GM12872 (cell line): ENCODE results near the gene TGFBR2.

Source experiments
- TF ChIP-seq, protein P1 (sequence below): IDR thresholded peaks from 3 replicates; pipeline ENCODE4 v1.5.1; 2011; ENCODE audit warnings: low read depth, mild to moderate bottlenecking, low read length, moderate library complexity; ENCODE audit not compliant: insufficient read depth

The TGFBR2 gene

DNA sequence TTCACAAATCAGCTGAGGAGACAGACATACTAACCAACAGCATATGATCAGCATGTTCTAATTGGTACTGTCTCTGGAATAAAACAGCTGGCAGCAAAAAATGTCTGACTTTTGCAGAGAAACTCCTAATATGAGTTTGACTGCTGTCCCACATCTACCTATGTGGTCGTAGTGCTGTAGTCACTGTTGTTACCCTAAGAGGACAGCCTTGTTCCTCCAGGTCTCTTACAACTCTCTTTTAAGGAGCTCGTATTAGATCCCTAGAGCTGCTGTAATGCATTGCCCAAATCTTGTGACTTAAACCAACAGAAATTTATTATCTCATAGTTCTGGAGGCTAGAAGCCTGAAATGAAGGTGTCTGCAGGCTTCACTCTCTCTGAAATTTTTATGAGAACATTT, 92.1 kb downstream of the TGFBR2 start:
- TF ChIP-seq, protein P1, sequence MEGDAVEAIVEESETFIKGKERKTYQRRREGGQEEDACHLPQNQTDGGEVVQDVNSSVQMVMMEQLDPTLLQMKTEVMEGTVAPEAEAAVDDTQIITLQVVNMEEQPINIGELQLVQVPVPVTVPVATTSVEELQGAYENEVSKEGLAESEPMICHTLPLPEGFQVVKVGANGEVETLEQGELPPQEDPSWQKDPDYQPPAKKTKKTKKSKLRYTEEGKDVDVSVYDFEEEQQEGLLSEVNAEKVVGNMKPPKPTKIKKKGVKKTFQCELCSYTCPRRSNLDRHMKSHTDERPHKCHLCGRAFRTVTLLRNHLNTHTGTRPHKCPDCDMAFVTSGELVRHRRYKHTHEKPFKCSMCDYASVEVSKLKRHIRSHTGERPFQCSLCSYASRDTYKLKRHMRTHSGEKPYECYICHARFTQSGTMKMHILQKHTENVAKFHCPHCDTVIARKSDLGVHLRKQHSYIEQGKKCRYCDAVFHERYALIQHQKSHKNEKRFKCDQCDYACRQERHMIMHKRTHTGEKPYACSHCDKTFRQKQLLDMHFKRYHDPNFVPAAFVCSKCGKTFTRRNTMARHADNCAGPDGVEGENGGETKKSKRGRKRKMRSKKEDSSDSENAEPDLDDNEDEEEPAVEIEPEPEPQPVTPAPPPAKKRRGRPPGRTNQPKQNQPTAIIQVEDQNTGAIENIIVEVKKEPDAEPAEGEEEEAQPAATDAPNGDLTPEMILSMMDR: no peak

DNA sequence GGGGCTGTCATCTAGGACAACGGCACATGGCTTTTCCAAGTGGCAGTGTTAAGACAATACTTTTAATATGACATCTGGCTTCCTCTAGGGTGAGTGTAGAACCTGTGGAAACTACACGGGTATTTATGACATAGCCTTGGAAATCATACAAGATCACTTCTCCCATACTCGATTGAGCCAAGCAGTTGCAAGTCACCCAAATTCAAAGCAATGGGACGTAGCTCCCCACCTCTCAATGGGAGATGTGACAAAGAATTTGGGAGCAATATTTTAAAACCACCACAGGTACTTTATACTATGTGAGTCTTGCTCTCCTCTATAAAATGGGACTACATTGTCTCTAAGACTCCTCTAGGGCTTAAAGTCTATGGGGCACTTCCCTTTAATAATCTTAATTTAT, 93.5 kb downstream of the TGFBR2 start:
- TF ChIP-seq, protein P1: no peak

DNA sequence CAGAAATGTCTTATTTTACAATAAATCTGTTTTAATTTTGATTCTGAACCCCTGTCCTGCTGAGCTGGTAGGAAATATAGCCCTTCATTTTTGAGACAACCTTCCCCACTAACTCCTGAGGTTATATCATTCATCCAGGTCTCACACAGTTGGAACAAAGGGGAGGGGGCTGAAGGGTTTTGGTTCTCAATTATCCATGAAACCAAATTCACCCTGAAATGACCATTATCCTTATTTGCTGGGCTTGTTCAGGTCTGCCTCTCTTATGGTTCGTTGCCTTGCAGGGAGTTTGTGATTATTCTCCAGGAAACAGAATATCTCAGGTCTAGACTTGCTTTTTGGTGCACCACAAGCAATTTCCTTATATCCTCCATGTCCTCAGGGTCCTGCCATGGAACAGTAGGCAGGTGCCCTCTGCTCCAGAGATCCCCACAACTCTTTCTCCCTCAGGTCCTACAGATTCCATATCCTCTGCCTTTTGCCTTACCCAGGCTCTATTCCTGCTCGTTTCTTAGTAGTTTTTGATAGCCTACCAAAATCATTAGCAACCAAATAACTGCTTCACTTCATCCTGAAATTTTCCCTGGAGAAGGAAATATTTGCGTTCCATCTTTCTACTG, 94.4 kb downstream of the TGFBR2 start:
- TF ChIP-seq, protein P1: no peak

DNA sequence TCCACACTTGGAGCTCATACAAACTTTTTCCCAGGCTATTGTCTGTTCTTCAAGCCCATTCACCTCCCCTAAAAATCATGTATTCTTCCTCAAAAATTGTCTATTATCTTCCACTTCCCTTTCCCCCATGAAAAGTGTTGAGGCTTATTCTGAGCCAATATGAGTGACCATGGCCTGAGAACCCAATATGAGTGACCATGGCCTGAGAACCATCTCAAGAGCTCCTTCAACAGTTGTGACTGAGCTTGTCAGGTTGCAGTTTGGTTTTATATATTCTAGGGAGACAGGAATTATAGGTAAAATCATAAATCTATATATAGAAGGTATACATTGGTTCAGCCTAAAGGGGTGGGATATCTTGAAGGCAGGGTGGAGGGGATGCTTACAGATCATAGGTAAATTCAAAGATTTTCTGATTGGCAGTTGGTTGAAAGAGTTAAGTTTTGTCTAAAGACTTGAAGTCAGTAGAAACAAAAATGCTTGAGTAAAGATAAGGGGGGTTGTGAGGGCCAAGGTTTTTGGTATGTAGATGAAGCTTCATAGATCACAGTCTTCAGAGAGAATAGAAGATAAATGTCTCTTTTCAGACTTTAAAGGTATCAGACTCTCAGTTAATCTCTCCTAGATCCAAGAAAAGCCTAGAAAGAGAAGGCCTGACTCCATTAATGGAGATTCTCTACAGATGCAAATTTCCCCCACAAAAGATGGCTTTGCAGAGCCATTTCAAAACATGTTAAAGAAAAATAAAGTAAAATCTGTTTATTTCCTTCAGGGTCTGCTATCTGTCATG, 95.8 kb downstream of the TGFBR2 start:
- TF ChIP-seq, protein P1: no peak

- TF ChIP-seq, protein P1: no peak
Measured at GRCh38 chr3:30702828-30703397, 96.5 kb downstream of the TGFBR2 start.

GRCh38 chr3:30704931-30705890, 98.8 kb downstream of the TGFBR2 start:
- TF ChIP-seq, protein P1: no peak
